ENCODE measurements around the gene ZSWIM4.
A peak's percentile ranks its signal among the peaks of the same experiment; 100 is the strongest.

The ZSWIM4 gene

GRCh38 chr19:13877303-13877702, 82.1 kb downstream of the ZSWIM4 start:
- DNase-seq (ENCODE audit: extremely low spot score), result no peak
- POLR2A ChIA-PET, result interaction anchor here (1.0 kb wide), 1 partner anchor 618 kb away, joined by 3 read pairs; no protein-coding TSS in a partner anchor
- CTCF ChIA-PET, result no interaction called here
- TF ChIP-seq ZNF384 (IDR thresholded peaks at IDR 0.05), result no peak
- no peak for TF ChIP-seq SUZ12 (IDR thresholded peaks at IDR 0.05)

DNA sequence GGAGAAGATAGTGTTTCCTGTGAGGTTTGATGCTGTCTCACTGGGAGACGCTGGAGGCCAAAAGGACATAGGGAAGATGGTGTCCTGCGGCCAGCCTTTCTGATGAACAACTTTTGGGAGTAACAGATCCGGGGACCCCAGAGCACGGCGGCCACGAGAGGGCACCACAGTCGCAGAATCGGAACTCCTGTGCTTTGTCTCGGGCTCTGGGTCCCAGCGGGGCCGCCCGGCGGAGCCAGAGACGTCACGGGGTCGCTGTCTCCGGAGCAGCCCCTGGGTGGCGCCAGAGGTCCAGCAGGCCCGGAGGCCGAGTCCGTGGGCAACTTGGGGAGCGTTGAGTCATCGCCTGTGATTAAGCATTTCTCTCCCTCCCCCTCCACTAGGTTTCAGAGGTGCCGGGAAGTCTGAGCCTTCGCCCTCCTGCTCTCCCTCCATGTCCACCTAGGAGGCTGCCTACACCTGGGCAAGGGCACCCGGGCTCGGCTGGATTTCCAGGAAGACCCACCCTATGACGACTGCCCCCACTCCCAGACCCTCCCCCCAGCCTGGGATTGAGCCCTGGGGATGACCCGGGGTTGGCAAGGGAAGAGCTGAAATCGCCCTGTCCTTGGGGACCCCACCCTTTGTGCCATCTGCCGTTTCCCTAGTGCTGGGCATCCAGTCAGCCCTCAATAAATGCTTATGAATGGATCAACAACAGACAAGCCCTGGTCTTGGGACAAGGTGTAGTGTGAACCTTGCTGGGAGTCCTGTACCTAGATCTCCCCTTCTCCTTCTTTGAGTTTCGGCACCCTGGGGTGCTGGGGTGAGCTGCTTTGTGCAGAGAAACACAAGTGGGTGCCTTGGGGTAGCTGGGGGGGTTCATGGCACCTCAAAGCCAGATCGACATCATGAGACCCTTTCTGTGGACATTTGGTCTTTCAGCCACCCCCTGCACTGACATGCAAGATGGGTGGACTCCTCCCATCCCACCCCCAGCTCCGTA, 85.1 kb downstream of the ZSWIM4 start:
- POLR2A ChIA-PET, result interaction anchor here (1.6 kb wide), 1 partner anchor 151 kb away, joined by 5 read pairs; the partner anchor contains the start of gene IL27RA
- CTCF ChIA-PET, result interaction anchor here (0.7 to 1.6 kb wide), 4 partner anchors 10 to 256 kb away, joined by 3 to 6 read pairs (median 4); partner anchors contain the start of gene ASF1B
- TF ChIP-seq PKNOX1 (IDR thresholded peaks at IDR 0.05) (no peak), ELF4 (IDR thresholded peaks at IDR 0.05) (no peak), SUZ12 (IDR thresholded peaks at IDR 0.05) (no peak), BHLHE40 (IDR thresholded peaks at IDR 0.05; ENCODE audit: borderline replicate concordance) (no peak), FOXK2 (IDR thresholded peaks at IDR 0.05) (no peak), TARDBP (IDR thresholded peaks at IDR 0.05) (no peak), ZNF384 (IDR thresholded peaks at IDR 0.05) (no peak), FOXA1 (IDR thresholded peaks at IDR 0.05) (no peak), L3MBTL2 (conservative IDR thresholded peaks at IDR 0.05) (no peak), ARNT (IDR thresholded peaks at IDR 0.05) (no peak), FOXM1 (IDR thresholded peaks at IDR 0.05; ENCODE audit: borderline replicate concordance) (no peak), CTBP1 (IDR thresholded peaks at IDR 0.05; ENCODE audit: borderline replicate concordance) (no peak), SP1 (IDR thresholded peaks at IDR 0.05) (no peak)
- peak; percentile 96 for DNase-seq (ENCODE audit: extremely low spot score)

DNA sequence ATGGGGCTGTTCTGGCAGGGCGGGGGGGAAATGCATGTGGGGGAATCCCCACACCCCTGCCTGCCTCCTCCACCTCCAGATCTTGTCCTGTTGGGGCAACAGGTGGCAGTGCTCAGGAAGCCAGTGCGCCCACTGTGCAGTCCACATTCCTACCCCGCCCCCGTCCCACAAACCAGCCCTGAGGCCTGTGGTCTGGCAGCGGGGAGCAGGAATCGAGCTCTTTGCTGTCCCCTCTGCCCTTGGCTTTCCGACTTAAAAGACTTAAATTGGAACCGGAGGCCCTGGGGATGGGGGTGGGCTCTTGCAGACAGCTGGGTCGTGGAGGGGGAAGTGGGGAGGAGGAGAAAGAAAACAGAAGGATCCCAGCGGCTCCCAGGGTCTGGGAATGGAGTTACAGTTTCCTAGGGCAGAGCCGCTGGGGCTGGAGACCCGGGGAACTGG, 86.0 kb downstream of the ZSWIM4 start:
- CTCF ChIA-PET, result interaction anchor here (1.6 kb wide), 1 partner anchor 11 kb away, joined by 4 read pairs; no protein-coding TSS in a partner anchor
- no peak for DNase-seq (ENCODE audit: extremely low spot score)
- TF ChIP-seq PKNOX1 (IDR thresholded peaks at IDR 0.05) (no peak), LEF1 (IDR thresholded peaks at IDR 0.05; ENCODE audit: borderline replicate concordance) (no peak), SUZ12 (IDR thresholded peaks at IDR 0.05) (no peak), FOXK2 (IDR thresholded peaks at IDR 0.05) (no peak), ARNT (IDR thresholded peaks at IDR 0.05) (no peak), BHLHE40 (IDR thresholded peaks at IDR 0.05; ENCODE audit: borderline replicate concordance) (no peak), ELF4 (IDR thresholded peaks at IDR 0.05) (no peak), TARDBP (IDR thresholded peaks at IDR 0.05) (no peak), NFRKB (IDR thresholded peaks at IDR 0.05) (no peak), SP1 (IDR thresholded peaks at IDR 0.05) (no peak), CTBP1 (IDR thresholded peaks at IDR 0.05; ENCODE audit: borderline replicate concordance) (no peak)
- POLR2A ChIA-PET, result no interaction called here

All from HEK293T (cell line).